GM18499 (cell line): ENCODE data around the gene MXD4.

Experiments used
- ATAC-seq: cut with Tn5 transposase; IDR thresholded peaks from one replicate; pipeline ENCODE4 v1.9.1; 2021; ENCODE audit warnings: moderate number of reproducible peaks; ENCODE audit not compliant: insufficient read depth, unreplicated experiment

Gene MXD4

DNA sequence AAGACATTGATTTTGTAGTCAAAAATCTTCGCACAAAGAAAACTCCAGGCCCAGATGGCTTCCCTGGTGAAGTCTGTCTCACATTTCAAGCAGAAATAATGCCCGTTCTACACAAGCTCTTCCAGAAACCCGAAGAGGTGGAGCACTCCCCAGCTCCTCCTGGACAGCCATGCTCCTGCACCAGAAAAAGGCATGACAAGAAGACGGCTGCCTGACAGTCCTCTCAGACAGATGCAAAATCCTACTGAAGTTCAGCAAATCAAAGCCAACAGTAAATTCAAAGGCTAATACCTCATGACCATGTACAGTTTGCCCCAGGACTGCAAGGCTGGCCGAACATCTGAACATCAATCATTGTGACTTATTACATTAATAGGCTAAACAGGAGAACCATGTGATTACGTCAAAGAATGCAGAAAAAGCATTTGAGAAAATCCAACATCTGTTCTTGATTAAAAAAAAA lies 30.8 kb upstream of the MXD4 start:
- no peak for ATAC-seq

DNA sequence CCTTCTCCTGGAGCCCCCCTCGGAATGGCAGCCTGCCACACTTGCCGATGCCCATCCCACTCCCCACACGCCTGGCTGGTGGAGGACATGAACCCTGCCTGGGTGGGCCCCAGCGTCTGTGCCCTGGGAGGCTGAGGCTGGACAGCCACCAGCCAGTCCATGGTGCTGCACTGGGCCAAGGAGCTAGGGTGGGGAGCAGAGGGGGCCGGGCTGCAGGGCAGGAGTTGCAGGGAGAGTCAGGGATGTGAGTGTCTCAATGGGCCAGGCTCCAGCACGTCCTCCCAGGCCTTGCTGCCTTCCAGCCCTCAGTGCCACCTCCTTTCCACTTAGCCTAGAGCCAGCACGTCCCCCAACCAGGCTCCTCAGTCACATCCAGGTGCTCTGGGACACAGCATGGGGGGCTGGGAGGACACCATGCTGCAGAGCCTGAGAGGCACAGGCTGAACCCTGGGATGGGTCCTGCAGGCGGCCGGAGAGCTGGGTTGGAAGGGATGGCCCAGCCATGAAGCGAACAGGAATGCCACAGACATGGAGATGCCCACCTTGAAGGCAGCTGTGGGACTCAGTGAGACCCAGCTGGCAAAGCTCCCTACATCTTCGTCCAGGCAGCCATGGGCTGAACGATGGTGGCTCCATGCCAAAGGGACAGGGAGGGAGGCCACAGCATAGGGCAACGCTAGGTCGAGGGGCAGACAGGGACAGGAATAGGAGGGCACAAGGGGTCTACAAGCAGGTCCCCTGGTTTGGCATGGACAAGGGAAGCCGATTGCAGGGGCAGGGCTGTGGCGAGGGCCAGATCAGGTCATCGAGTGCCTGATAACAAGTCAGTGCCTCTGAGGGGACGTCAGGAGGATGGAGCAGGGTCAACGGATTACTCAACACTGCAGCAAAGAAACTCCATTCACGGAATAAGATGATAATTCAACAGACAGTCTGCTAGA lies 30.1 kb upstream of the MXD4 start:
- no peak for ATAC-seq

GRCh38 chr4:2290974-2291704 lies 29.2 kb upstream of the MXD4 start:
- ATAC-seq: no peak

- ATAC-seq: no peak
Measured at GRCh38 chr4:2290488-2290887, 28.6 kb upstream of the MXD4 start.

DNA sequence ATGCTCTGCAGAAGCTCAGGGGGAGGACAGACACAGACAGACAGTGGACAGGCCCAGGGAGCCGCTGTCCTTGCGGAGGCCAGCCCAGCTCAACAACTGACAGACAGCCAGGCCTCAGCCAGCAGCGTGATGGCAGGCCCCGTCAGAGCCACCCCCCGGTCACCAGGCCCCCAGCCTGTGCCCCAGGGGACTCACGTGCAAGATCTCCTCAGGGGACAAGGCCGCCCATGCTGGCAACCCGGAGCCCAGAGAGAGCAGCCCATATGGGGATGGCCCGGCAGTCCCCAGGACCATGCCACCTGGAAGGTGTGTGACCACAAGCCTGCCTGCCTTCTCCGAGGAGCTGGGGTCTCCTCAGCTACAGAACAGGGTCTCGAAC lies 28.0 kb upstream of the MXD4 start:
- ATAC-seq: no peak

- no peak for ATAC-seq
Measured at GRCh38 chr4:2289311-2289954, 27.5 kb upstream of the MXD4 start.

DNA sequence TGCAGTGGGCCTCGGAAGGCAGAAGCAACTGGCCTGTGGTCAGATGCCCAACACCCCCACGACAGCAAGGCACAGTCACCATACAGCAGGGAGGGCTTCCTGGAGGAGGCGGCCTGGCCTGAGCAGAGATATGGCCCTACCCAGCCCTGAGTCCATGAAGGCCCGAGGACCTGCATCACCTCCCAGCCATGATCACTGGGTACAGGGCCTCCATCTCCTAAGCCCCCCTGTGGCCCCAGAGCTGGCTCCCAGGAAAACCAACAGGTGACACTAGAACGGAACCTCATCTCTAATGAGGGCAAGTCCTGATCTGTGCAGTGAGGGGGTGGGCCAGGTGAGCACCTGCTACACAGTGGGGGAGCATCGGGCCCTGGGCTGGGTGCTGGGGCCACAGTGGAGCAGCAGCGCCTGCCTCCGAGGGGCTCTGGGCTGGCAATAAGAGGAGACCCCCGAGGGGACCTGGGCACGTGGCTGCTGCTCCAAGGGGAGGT lies 26.2 kb upstream of the MXD4 start:
- no peak for ATAC-seq

DNA sequence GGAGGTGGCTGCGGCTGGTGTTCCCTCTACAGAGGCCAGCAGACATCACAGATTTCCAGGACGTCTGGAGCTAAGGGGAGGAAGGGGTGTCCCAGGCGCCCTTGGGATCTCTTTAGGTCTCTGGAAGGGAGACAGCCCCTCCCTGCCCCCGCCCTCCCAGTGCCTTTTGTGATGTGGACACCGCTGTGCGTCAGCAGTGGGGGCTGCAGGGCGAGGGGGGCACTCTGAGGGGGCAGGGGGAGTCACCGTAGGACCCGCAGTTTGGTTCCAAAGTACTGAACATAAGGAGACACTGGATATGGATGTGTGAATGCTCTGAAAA lies 25.6 kb upstream of the MXD4 start:
- ATAC-seq: no peak

DNA sequence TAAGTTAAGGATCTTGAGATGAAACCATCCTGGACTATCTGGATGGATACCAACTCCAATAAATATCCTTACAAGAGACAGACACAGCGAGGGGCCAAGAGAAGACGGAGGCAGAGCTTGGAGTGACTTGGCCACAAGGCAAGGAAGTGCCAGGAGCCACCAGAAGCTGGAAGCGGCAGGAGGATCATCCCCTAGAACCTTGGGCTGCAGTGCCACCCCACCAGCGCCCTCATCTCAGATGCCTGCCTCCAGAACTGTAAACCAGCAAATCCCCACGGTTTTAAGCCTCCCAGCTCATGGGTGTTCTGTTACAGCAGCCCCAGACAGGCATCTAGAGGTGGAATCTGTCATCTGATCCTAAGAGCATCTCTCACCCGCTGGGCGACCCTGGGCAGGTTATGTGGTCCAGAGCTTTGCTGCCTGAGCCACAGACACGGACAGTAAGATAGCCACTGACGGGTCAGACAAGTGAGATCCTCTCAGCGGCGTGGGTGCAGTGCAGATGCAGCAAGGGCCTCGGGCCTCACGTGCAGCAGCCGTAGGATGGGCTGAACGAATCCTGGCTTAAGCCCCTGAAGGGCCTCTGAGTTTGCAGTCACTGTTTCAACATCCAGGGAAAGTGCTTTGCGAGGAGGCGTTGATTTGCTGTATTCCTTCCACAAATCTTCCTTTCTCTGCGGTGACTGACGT lies 25.1 kb upstream of the MXD4 start:
- no peak for ATAC-seq

DNA sequence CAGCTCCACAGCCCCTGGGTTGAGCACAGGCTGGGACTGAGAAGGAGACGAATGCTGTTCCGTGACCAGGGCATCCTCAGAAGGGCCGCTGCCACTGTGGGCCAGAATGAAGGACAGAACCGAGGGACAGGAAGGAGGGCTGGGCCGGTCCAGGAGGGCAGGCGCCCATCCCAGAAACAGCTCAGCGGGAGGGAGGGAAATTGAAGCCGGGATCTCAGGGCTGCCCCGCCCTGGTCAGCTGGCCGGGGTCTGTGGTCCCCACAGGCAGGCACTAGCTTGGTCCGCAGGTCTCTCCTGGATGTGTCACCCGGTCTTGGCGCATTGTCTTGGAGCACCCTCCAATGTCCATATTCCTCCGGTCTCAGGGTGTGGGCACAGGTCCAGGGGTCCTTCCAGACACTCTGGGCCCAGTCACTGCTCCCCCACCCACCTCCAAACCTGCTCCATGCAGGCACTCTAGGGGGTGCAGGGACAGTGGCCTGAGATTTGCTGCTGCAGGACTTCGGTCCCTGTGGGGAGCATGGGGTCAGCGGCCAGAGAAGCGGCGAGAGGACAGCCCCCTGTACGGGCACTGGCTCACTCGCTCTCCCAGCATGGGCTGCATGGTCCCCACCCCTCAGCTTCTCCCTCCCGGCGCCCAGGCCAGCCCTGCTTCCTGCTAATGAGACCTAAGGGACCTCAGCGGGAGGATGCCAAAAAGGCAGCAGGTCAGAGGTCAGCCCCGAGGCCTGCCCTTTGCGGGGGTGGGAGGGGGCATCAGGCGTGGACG lies 23.9 kb upstream of the MXD4 start:
- no peak for ATAC-seq

- ATAC-seq: no peak
Measured at GRCh38 chr4:2284934-2285612, 23.2 kb upstream of the MXD4 start.

DNA sequence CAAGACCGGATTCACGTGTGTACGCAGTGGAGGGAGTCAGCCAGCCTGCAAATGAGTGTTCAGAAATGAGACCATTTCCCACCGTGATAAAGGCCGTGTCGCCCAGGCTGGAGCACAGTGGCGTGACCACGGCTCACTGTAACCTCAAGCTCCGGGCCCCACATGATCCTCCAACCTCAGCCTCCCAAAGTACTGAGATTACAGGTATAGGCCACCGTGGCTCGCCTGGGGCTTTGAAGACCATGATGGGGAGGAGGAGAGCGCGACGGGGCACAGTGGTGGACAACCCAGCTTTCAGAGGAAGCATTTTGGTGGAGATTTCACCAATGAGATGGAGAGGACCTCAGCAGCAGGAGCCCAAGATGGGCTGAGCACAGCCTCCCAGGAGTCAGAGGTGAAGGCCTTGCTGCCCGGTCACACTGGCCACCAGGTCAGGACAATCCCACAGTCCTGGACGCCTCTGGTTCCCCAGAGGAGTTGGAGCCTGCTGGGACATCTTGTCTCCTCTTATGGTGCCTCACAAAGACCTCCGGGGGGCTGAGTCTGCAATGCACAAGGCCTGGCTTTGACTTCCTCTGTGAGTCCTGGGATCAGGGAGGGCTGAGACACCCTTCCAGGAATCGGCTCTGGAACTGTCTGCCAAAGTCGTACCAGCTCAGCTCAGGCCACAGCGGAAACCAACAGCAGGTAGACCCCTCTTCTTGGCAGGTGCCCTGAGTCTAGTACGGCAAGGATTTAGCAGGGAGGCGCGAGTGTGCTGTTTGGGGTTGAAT lies 22.4 kb upstream of the MXD4 start:
- ATAC-seq: no peak

GRCh38 chr4:2283199-2283711 lies 21.3 kb upstream of the MXD4 start:
- no peak for ATAC-seq

- no peak for ATAC-seq
Measured at GRCh38 chr4:2281575-2282343, 19.9 kb upstream of the MXD4 start.

- ATAC-seq: no peak
Measured at GRCh38 chr4:2280531-2281300, 18.8 kb upstream of the MXD4 start.

DNA sequence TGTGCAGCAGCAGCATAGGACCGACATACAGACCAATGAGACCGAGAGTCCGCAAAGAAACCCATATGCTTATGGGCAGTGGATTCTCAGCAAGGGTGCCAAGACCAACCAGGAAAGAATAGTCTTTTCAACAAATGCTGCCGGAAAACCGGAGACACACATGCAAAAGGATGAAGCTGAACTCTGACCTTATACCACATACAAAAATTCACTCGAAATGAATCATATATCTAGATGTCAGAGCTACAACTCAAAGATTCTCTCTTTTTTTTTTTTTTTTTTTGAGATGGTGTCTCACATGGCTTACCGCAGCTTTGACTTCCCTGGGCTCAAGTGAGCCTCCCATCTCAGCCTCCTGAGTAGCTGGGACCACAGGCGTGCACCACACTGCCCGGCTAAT lies 16.0 kb upstream of the MXD4 start:
- ATAC-seq: no peak
